B cell (primary cell): ENCODE measurements around the gene PJA1. TPM values are rescaled to one million over a fixed set of nuclear protein-coding genes. Genes with fewer than 3 reads are reported as not detected.

Experiments used
- ATAC-seq: fragments of 200-7000 bp; cut with Tn5 transposase; one replicate; pipeline ENCODE4 v1.10.0; 2021; ENCODE audit warnings: low read depth, mild to moderate bottlenecking, moderate number of reproducible peaks, moderate library complexity
- CTCF ChIA-PET: fragments of 350-600 bp; sonication (Branson Sonifier 250); formaldehyde crosslinking; loops from one replicate; lab custom pipeline; 2021; ENCODE audit warnings: antibody characterized with exemption, inconsistent platforms; lab: Charles Lee
- POLR2A ChIA-PET: fragments of 350-600 bp; sonication (Branson Sonifier 250); formaldehyde crosslinking; loops from one replicate; lab custom pipeline; 2021; ENCODE audit warnings: antibody characterized with exemption; lab: Charles Lee
- DNase-seq: peaks from one replicate; pipeline ENCODE4 v3.0.0; 2013
- H2AFZ ChIP-seq: 2 replicates; pipeline ENCODE4 v1.6.1; 2012; ENCODE audit warnings: mild to moderate bottlenecking, low read depth, low read length; ENCODE audit not compliant: insufficient read depth, poor library complexity, severe bottlenecking
- H3K27ac ChIP-seq, 2 donors: 1 replicate in 1 of 2; 2 replicates in 1 of 2; pipeline ENCODE4 v1.5.1; 2012 to 2013; ENCODE audit warnings: low read length in 2 of 2, mild to moderate bottlenecking in 2 of 2, moderate library complexity in 1 of 2
- H3K27me3 ChIP-seq, 4 experiments: fragments of 200-600 bp in 1 of 4; sonication (generic) in 1 of 4; replicated peaks in 1 of 4; 1 replicate in 2 of 4; 2 replicates in 2 of 4; pipeline versions ENCODE4 v1.6.1 to v1.7.0; 2013 to 2016; ENCODE audit warnings: low read length in 3 of 4, mild to moderate bottlenecking in 2 of 4, mixed read lengths in 1 of 4, moderate library complexity in 1 of 4; ENCODE audit not compliant: insufficient read depth in 4 of 4, control insufficient read depth in 3 of 4; ENCODE audit errors: control extremely low read depth in 1 of 4
- H3K36me3 ChIP-seq, 2 experiments: replicated peaks in 1 of 2; 1 replicate in 1 of 2; 2 replicates in 1 of 2; pipeline versions ENCODE4 v1.6.1 to v1.7.1; 2013; ENCODE audit warnings: low read length in 1 of 2; ENCODE audit not compliant: insufficient read depth in 2 of 2, control insufficient read depth in 1 of 2; ENCODE audit errors: control extremely low read depth in 1 of 2, extremely low read depth in 1 of 2
- H3K4me1 ChIP-seq, 2 donors: fragments of 200-600 bp in 1 of 2; sonication (generic) in 1 of 2; 1 replicate in 1 of 2; 2 replicates in 1 of 2; pipeline versions ENCODE4 v1.5.1 to v1.6.1; 2013 to 2017; ENCODE audit warnings: low read length in 2 of 2; ENCODE audit not compliant: control insufficient read depth in 2 of 2, insufficient read depth in 2 of 2
- H3K4me2 ChIP-seq: replicated peaks from 2 replicates; pipeline ENCODE3; 2012; ENCODE audit warnings: mild to moderate bottlenecking, low read depth, low read length; ENCODE audit not compliant: poor library complexity, severe bottlenecking
- H3K4me3 ChIP-seq, 5 experiments: fragments of 200-600 bp in 1 of 5; sonication (generic) in 1 of 5; 1 replicate in 3 of 5; 2 replicates in 2 of 5; pipeline versions ENCODE4 v1.5.1 to v1.7.0; 2011 to 2016; ENCODE audit warnings: low read length in 4 of 5, mild to moderate bottlenecking in 4 of 5, low read depth in 2 of 5, control low read depth in 1 of 5, moderate library complexity in 1 of 5; ENCODE audit not compliant: insufficient read depth in 1 of 5; ENCODE audit errors: control extremely low read depth in 1 of 5, extremely low read depth in 1 of 5
- H3K79me2 ChIP-seq: fragments of 200-600 bp; sonication (generic); one replicate; pipeline ENCODE4 v1.6.0; 2016; ENCODE audit warnings: low read length; ENCODE audit not compliant: control insufficient read depth, insufficient read depth
- H3K9ac ChIP-seq: fragments of 200-600 bp; sonication (generic); 2 replicates; pipeline ENCODE4 v1.6.1; 2017; ENCODE audit warnings: mild to moderate bottlenecking, low read length, moderate library complexity
- H3K9me3 ChIP-seq, 3 donors: one replicate each; pipeline versions ENCODE4 v1.6.1 to v1.7.1; 2013; ENCODE audit warnings: low read length in 2 of 3; ENCODE audit not compliant: control insufficient read depth in 2 of 3, insufficient read depth in 1 of 3; ENCODE audit errors: control extremely low read depth in 1 of 3
- H4K20me1 ChIP-seq: 2 replicates; pipeline ENCODE4 v1.6.0; 2012; ENCODE audit warnings: mild to moderate bottlenecking, low read length; ENCODE audit not compliant: insufficient read depth, control insufficient read depth, poor library complexity, severe bottlenecking
- H3K27ac Mint-ChIP-seq: one replicate; pipeline ENCODE4 v1.8.0; 2021; ENCODE audit warnings: mixed read lengths
- H3K27me3 Mint-ChIP-seq: one replicate; pipeline ENCODE4 v1.8.0; 2021; ENCODE audit warnings: mixed read lengths
- H3K4me1 Mint-ChIP-seq: one replicate; pipeline ENCODE4 v1.8.0; 2021; ENCODE audit warnings: mixed read lengths
- H3K4me3 Mint-ChIP-seq: one replicate; pipeline ENCODE4 v1.8.0; 2021; ENCODE audit warnings: mixed read lengths
- H3K9me3 Mint-ChIP-seq: one replicate; pipeline ENCODE4 v1.8.0; 2022; ENCODE audit warnings: mixed read lengths; ENCODE audit not compliant: insufficient read depth
- EZH2 ChIP-seq: IDR thresholded peaks from 2 replicates; pipeline ENCODE4 v1.6.1; 2012; ENCODE audit warnings: borderline replicate concordance, low read depth, mild to moderate bottlenecking, moderate library complexity, low read length; ENCODE audit not compliant: insufficient read depth, poor library complexity, severe bottlenecking
- WGBS: methylation state at CpG from one replicate; pipeline ENCODE4 v1.1.5; 2013; ENCODE audit warnings: missing lambda C conversion rate; ENCODE audit not compliant: insufficient coverage; 5-methylcytosine and 5-hydroxymethylcytosine counted together
- intact Hi-C: fragments of 100-400 bp; cut with micrococcal nuclease; formaldehyde crosslinking; loops from one replicate; pipeline ENCODE4 v1.10.0; 2022
- polyA plus RNA-seq: library from polyadenylated mRNA; depleted of rRNA; stranded (reverse); fragments of >200 nt; gene quantifications from 2 replicates; pipeline ENCODE4 v1.2.3, GENCODE V29; 2012
- total RNA-seq, 2 donors: library from RNA; stranded (reverse); fragments of 120-200 nt in 1 of 2; gene quantifications; 1 replicate in 1 of 2; 2 replicates in 1 of 2; pipeline versions ENCODE4 v1.2.3 to v1.2.4, GENCODE V29; 2013 to 2022
- TF ChIP-seq, protein P1 (sequence below): fragments of 200-600 bp; IDR thresholded peaks from one replicate; pipeline ENCODE4 v1.8.0; 2022; ENCODE audit warnings: antibody characterized with exemption, mild to moderate bottlenecking

The PJA1 gene
- total and polyA plus RNA-seq, 2 donors (not counting 1 experiment from before 2014, with no cell fraction given) = 17.7 to 21.3 TPM

DNA sequence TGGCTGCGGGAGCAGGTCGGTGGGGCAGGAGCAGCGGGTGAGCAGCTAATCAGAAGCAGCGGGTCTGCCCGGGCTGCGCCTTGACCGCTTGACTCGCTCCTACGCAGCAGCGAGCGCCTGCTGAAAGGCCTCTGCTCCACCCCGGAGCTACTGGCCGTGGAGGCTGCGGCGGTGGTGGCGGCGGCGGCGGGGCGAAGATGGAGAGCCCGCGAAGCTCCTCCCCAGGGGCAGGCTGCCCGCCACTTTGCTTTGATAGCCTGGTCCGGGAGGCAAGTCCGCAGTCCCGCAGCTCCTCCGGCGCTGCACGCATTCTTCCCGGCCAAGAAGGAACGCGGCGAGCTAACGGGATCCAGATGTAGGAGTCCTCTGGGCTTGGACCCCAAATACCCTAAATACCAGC lies 36.7 kb downstream of the PJA1 start:
- ChIA-PET CTCF (no interaction called here), POLR2A (no interaction called here)
- H3K9me3 Mint-ChIP-seq = no peaks in the 10 kb centered on the region
- Histone ChIP-seq H3K9ac (no peak overlapping the region), H2AFZ (no peak overlapping the region), H3K27ac (no peak overlapping the region), H3K36me3 (no peaks in the 10 kb centered on the region), H3K79me2 (no peaks in the 10 kb centered on the region), H3K27me3 (peaks cover 0 to 8% (median 0%) of the 10 kb centered on the region in 4 experiments), H4K20me1 (no peaks in the 10 kb centered on the region), H3K9me3 (no peaks in the 10 kb centered on the region), H3K4me2 (no peak overlapping the region), H3K4me1 (no peaks in the 10 kb centered on the region), H3K4me3 (no peak overlapping the region)
- no peak for DNase-seq
- no peak overlapping the region for H3K4me3 Mint-ChIP-seq
- no peak for ATAC-seq
- intact Hi-C loops = no loop called here
- 25% methylated on average over 22 of the region's 34 CpGs for WGBS
- peaks cover 16% of the 10 kb centered on the region for H3K27me3 Mint-ChIP-seq
- peaks cover 3% of the 10 kb centered on the region for H3K4me1 Mint-ChIP-seq
- no peak overlapping the region for H3K27ac Mint-ChIP-seq
- TF ChIP-seq, protein P1, sequence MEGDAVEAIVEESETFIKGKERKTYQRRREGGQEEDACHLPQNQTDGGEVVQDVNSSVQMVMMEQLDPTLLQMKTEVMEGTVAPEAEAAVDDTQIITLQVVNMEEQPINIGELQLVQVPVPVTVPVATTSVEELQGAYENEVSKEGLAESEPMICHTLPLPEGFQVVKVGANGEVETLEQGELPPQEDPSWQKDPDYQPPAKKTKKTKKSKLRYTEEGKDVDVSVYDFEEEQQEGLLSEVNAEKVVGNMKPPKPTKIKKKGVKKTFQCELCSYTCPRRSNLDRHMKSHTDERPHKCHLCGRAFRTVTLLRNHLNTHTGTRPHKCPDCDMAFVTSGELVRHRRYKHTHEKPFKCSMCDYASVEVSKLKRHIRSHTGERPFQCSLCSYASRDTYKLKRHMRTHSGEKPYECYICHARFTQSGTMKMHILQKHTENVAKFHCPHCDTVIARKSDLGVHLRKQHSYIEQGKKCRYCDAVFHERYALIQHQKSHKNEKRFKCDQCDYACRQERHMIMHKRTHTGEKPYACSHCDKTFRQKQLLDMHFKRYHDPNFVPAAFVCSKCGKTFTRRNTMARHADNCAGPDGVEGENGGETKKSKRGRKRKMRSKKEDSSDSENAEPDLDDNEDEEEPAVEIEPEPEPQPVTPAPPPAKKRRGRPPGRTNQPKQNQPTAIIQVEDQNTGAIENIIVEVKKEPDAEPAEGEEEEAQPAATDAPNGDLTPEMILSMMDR = no peak
- no peak for TF ChIP-seq EZH2

DNA sequence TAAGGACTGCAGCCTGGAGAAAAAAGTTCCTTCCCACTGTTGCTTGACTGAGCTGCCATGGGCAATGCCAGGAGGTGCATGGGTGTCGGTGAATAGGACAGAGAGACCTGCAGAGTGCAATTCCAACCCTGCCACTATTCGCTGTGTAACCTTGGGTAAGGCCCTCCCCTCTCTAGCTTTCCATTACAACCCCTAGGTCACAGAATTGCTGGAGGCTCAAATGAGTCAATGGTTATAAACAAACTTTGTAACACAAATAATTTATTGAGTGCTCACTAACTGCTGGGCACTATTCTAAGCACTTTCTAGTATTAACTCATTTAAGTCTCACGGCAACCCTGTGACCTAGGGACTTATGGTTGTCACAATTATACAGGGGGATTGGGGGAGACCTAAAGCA lies 37.8 kb downstream of the PJA1 start:
- POLR2A ChIA-PET = no interaction called here
- no peak overlapping the region for H3K4me3 ChIP-seq
- DNase-seq (no peak), ATAC-seq (no peak)
- H3K36me3 ChIP-seq = no peaks in the 10 kb centered on the region
- H3K27ac Mint-ChIP-seq = no peak overlapping the region
- no peaks in the 10 kb centered on the region for H3K4me1 ChIP-seq
- H4K20me1 ChIP-seq = no peaks in the 10 kb centered on the region
- H3K27me3 ChIP-seq = peaks cover 0 to 8% (median 0%) of the 10 kb centered on the region in 4 experiments
- no peak overlapping the region for H3K4me2 ChIP-seq
- no peak for TF ChIP-seq EZH2
- TF ChIP-seq, protein P1 = no peak
- whole genome bisulfite sequencing = no CpG with 5 or more reads among the region's 3 CpGs
- CTCF ChIA-PET = no interaction called here
- no peaks in the 10 kb centered on the region for H3K9me3 ChIP-seq
- H3K27me3 Mint-ChIP-seq = peaks cover 12% of the 10 kb centered on the region
- intact Hi-C loops = no loop called here
- peaks cover 3% of the 10 kb centered on the region for H3K4me1 Mint-ChIP-seq
- H3K79me2 ChIP-seq = no peaks in the 10 kb centered on the region
- no peak overlapping the region for H2AFZ ChIP-seq
- H3K9me3 Mint-ChIP-seq = no peaks in the 10 kb centered on the region
- no peak overlapping the region for H3K27ac ChIP-seq
- no peak overlapping the region for H3K9ac ChIP-seq
- no peak overlapping the region for H3K4me3 Mint-ChIP-seq
